SIG-M5 treated with dmso at 0.1 percent for 504 hours (cell line): ENCODE data around the gene LSAMP.

Experiments
- DNase-seq: peaks from one replicate; lab custom pipeline; 2025; ENCODE audit not compliant: unreplicated experiment; lab: John Stamatoyannopoulos, UW

Gene LSAMP

GRCh38 chr3:116367761-116368395 is 77.4 kb downstream of the LSAMP start:
- no peak for DNase-seq

GRCh38 chr3:116356056-116356455 is 89.2 kb downstream of the LSAMP start:
- DNase-seq: no peak

- no peak for DNase-seq
These were observed 90.9 kb downstream of the LSAMP start for GRCh38 chr3:116354382-116354781.

- DNase-seq: no peak
These were observed 95.1 kb downstream of the LSAMP start for GRCh38 chr3:116350119-116350733.

GRCh38 chr3:116348216-116348615 is 97.1 kb downstream of the LSAMP start:
- DNase-seq: no peak

GRCh38 chr3:116342499-116342898 is 102.8 kb downstream of the LSAMP start:
- no peak for DNase-seq

- no peak for DNase-seq
These were observed 103.4 kb downstream of the LSAMP start for GRCh38 chr3:116341899-116342298.

- DNase-seq: no peak
These were observed 103.9 kb downstream of the LSAMP start for GRCh38 chr3:116341381-116341780.

- peak; percentile 18 for DNase-seq
These were observed 104.5 kb downstream of the LSAMP start for GRCh38 chr3:116340680-116341216.

GRCh38 chr3:116339441-116340028 is 105.8 kb downstream of the LSAMP start:
- no peak for DNase-seq

GRCh38 chr3:116338713-116339112 is 106.6 kb downstream of the LSAMP start:
- DNase-seq: no peak

GRCh38 chr3:116337229-116337628 is 108.1 kb downstream of the LSAMP start:
- DNase-seq: no peak

GRCh38 chr3:116331380-116331779 is 113.9 kb downstream of the LSAMP start:
- DNase-seq: no peak

GRCh38 chr3:116322750-116323375 is 122.4 kb downstream of the LSAMP start:
- no peak for DNase-seq

- no peak for DNase-seq
These were observed 126.9 kb downstream of the LSAMP start for GRCh38 chr3:116318370-116318769.

GRCh38 chr3:116316771-116317170 is 128.5 kb downstream of the LSAMP start:
- DNase-seq: no peak

- no peak for DNase-seq
These were observed 130.8 kb downstream of the LSAMP start for GRCh38 chr3:116314476-116314875.

- DNase-seq: no peak
These were observed 138.6 kb downstream of the LSAMP start for GRCh38 chr3:116306720-116307119.

- DNase-seq: no peak
These were observed 139.1 kb downstream of the LSAMP start for GRCh38 chr3:116306149-116306548.

GRCh38 chr3:116302087-116302747 is 143.1 kb downstream of the LSAMP start:
- DNase-seq: no peak

- DNase-seq: no peak
These were observed 143.9 kb downstream of the LSAMP start for GRCh38 chr3:116301422-116301821.
